HL-60 (cell line): ENCODE data around the gene SSH2.

Experiments used
- DNase-seq, 2 experiments: peaks; one replicate each; pipeline ENCODE4 v3.0.0-alpha.2; 2010 to 2020; ENCODE audit warnings: low read depth in 1 of 2, low spot score in 1 of 2
- H3K27ac ChIP-seq: fragments of 250-450 bp; sonication (Bioruptor Pico); replicated peaks from 2 replicates; pipeline ENCODE4 v1.5.1; 2020; ENCODE audit warnings: mild to moderate bottlenecking, moderate library complexity
- H3K27me3 ChIP-seq: fragments of 250-450 bp; sonication (Bioruptor Pico); 2 replicates; pipeline ENCODE4 v1.5.1; 2021; ENCODE audit warnings: mild to moderate bottlenecking, moderate library complexity; ENCODE audit not compliant: insufficient read depth, poor library complexity, severe bottlenecking
- H3K4me3 ChIP-seq: replicated peaks from 2 replicates; pipeline ENCODE4 v1.5.1; 2011; ENCODE audit warnings: mild to moderate bottlenecking, control low read depth, low read length; ENCODE audit not compliant: insufficient read depth
- GABPA ChIP-seq: IDR thresholded peaks from 2 replicates; pipeline ENCODE4 v1.6.1; 2012; ENCODE audit warnings: low read depth
- POLR2AphosphoS5 ChIP-seq: IDR thresholded peaks from 2 replicates; pipeline ENCODE4 v1.6.1; 2012; ENCODE audit warnings: low read depth
- SPI1 ChIP-seq: IDR thresholded peaks from 2 replicates; pipeline ENCODE4 v1.6.1; 2012; ENCODE audit warnings: low read depth, mild to moderate bottlenecking, borderline replicate concordance
- TF ChIP-seq, protein P1 (sequence below): IDR thresholded peaks from 2 replicates; pipeline ENCODE4 v1.6.1; 2012; ENCODE audit warnings: low read depth; ENCODE audit not compliant: insufficient replicate concordance
- TF ChIP-seq, protein P2 (sequence below): IDR thresholded peaks from one replicate; pipeline ENCODE4 v1.5.1; 2011; ENCODE audit warnings: low read length, control low read depth, inconsistent platforms; ENCODE audit not compliant: insufficient read depth

SSH2 gene

DNA sequence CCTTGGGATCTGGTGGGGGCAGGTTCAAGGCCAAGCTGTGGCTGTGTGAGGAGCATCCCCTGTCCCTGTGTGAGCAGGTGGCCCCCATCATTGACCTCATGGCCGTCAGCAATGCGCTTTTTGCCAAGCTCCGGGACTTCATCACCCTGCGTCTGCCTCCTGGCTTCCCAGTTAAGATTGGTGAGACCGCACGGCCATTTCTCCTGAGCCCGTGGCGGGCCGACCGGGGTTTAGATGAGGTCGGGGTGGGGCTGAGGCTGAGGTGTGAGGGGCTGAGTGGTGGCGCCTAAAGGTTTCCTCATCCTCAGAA, 318.0 kb downstream of the SSH2 start:
- Histone ChIP-seq H3K27ac (no peak overlapping the region), H3K27me3 (peaks cover 8% of the 10 kb centered on the region), H3K4me3 (no peak overlapping the region)
- TF ChIP-seq POLR2AphosphoS5: no peak
- TF ChIP-seq, protein P1, sequence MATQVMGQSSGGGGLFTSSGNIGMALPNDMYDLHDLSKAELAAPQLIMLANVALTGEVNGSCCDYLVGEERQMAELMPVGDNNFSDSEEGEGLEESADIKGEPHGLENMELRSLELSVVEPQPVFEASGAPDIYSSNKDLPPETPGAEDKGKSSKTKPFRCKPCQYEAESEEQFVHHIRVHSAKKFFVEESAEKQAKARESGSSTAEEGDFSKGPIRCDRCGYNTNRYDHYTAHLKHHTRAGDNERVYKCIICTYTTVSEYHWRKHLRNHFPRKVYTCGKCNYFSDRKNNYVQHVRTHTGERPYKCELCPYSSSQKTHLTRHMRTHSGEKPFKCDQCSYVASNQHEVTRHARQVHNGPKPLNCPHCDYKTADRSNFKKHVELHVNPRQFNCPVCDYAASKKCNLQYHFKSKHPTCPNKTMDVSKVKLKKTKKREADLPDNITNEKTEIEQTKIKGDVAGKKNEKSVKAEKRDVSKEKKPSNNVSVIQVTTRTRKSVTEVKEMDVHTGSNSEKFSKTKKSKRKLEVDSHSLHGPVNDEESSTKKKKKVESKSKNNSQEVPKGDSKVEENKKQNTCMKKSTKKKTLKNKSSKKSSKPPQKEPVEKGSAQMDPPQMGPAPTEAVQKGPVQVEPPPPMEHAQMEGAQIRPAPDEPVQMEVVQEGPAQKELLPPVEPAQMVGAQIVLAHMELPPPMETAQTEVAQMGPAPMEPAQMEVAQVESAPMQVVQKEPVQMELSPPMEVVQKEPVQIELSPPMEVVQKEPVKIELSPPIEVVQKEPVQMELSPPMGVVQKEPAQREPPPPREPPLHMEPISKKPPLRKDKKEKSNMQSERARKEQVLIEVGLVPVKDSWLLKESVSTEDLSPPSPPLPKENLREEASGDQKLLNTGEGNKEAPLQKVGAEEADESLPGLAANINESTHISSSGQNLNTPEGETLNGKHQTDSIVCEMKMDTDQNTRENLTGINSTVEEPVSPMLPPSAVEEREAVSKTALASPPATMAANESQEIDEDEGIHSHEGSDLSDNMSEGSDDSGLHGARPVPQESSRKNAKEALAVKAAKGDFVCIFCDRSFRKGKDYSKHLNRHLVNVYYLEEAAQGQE: no peak
- no peak for TF ChIP-seq SPI1
- no peak for TF ChIP-seq GABPA
- no peak for DNase-seq

DNA sequence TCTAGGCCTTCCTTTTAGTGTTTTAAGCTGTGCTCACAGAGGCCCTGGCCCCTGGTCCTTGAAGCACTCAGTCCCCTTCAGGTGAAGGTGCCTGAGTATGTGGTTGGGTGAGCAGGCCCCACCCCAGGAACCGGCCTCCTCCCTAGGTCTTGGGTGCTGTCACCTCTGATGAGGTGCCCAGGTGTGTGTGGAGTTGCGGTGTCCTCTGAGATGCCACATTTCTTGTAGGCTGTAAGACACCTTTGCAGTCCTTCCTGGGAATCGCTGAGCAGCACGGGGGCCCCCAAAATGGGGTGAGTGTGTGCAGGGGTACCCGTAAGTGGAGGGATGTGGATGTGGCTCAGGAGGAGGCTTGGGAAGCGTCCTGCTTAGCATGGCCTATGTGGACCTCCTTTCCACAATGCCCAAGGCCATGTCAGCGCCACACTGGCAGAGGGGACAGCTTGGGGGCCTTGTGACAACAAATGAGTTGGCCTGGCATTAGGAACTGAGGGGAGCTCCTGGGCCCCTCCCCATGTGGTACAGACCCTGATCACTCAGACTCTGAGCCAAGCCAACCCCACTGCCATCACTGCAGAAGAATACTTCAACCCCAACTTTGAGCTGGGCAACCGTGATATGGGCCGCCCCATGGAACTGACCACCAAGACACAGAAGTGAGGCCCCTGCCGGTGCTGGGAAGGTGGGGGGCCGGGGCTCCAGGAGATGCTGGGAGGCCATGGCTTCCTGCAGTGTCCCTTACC, 318.5 kb downstream of the SSH2 start:
- Histone ChIP-seq H3K27ac (no peak overlapping the region), H3K4me3 (no peak overlapping the region), H3K27me3 (peaks cover 6% of the 10 kb centered on the region)
- no peak for DNase-seq
- TF ChIP-seq, protein P1: no peak
- TF ChIP-seq POLR2AphosphoS5: no peak
- no peak for TF ChIP-seq SPI1
- no peak for TF ChIP-seq GABPA
- TF ChIP-seq, protein P2, sequence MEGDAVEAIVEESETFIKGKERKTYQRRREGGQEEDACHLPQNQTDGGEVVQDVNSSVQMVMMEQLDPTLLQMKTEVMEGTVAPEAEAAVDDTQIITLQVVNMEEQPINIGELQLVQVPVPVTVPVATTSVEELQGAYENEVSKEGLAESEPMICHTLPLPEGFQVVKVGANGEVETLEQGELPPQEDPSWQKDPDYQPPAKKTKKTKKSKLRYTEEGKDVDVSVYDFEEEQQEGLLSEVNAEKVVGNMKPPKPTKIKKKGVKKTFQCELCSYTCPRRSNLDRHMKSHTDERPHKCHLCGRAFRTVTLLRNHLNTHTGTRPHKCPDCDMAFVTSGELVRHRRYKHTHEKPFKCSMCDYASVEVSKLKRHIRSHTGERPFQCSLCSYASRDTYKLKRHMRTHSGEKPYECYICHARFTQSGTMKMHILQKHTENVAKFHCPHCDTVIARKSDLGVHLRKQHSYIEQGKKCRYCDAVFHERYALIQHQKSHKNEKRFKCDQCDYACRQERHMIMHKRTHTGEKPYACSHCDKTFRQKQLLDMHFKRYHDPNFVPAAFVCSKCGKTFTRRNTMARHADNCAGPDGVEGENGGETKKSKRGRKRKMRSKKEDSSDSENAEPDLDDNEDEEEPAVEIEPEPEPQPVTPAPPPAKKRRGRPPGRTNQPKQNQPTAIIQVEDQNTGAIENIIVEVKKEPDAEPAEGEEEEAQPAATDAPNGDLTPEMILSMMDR: no peak

DNA sequence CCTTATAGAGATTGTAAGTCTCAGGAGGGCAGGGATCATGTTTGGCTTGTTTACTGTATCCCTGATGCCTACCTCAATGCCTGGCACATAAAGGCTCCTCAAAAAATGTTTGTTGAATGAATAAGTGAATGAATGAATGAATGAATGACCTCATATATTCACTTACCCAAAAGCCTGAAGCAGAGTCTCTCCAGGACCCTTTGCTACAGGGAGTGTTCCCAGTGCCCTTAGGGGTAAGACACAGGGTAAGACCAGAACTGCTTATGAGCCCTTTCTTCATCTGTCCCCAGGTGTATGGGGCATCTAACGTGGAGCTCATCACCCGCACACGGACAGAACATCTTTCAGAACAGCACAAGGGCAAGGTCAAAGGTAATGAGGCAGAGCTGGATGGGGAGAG, 319.6 kb downstream of the SSH2 start:
- no peak for DNase-seq
- H3K4me3 ChIP-seq: no peak overlapping the region
- H3K27me3 ChIP-seq: no peaks in the 10 kb centered on the region
- no peak overlapping the region for H3K27ac ChIP-seq
- no peak for TF ChIP-seq GABPA
- TF ChIP-seq, protein P1: no peak
- no peak for TF ChIP-seq SPI1
- no peak for TF ChIP-seq POLR2AphosphoS5
- TF ChIP-seq, protein P2: no peak
